ENCODE results near the gene AUTS2. TPM values are rescaled to one million over a fixed set of nuclear protein-coding genes. Genes with fewer than 3 reads are reported as not detected.

Gene AUTS2
- total and polyA plus RNA-seq, 2 of the 8 experiments (the other 6 are each of a cell fraction or from before 2014, with no cell fraction given), result 25.9 to 101 TPM

DNA sequence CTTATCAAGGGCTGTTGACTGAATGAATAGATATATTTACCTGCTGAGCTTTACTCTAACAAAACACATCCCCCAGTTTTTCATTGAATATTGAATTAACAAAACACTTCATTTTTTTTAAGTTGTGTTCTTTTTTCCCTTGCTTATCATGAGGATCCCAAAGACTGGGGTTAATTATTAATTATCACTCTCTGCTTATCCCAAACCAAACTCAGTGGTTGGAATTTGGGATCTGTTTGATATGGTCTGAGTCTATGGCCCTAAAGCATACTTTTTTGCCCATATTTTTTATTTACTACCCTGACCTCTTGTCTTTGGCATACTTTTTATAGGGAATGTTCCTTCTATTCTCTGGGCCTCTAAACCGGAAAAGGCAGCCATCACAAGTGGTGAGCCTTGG lies 836.5 kb downstream of the AUTS2 start:
- ChIA-PET POLR2A (ENCODE audit: partially characterized antibody) (no interaction called here), CTCF (ENCODE audit: partially characterized antibody) (interaction anchor here (0.6 to 1.0 kb wide), 2 partner anchors 22 to 265 kb away, joined by 3 read pairs; no protein-coding TSS in a partner anchor)
- H2AFZ ChIP-seq (ENCODE audit: low read length), result no peak overlapping the region
- no peak for FAIRE-seq
- no peak overlapping the region for H4K8ac ChIP-seq (ENCODE audit: extremely low read depth, insufficient read depth, low read length)
- no peaks in the 10 kb centered on the region for H3K79me1 ChIP-seq (ENCODE audit: low read depth, low read length)
- H2AK5ac ChIP-seq (ENCODE audit: low read depth, low read length), result no peak overlapping the region
- no peak overlapping the region for H3K9ac ChIP-seq (replicated peaks in 1 of 4; ENCODE audit: extremely low read depth in 1 of 4, low read depth in 3 of 4, low read length in 3 of 4)
- H3K4me3 ChIP-seq (ENCODE audit: extremely low read depth in 1 of 4, insufficient read depth in 2 of 4, low read depth in 3 of 4, low read length in 4 of 4), result no peak overlapping the region
- TF ChIP-seq CBX5 (IDR thresholded peaks at IDR 0.05; ENCODE audit: low read depth, low read length) (no peak), CBX8 (IDR thresholded peaks at IDR 0.05; ENCODE audit: borderline replicate concordance, low read depth, low read length) (no peak)
- H4K5ac ChIP-seq (ENCODE audit: insufficient read length, low read depth, low read length), result no peak overlapping the region
- H3K56ac ChIP-seq (replicated peaks; ENCODE audit: insufficient read length, low read depth, low read length), result no peak overlapping the region
- H3K4me2 ChIP-seq (ENCODE audit: insufficient read depth in 1 of 2, low read depth in 2 of 2, low read length in 2 of 2), result no peak overlapping the region
- no peaks in the 10 kb centered on the region for H3K27me3 ChIP-seq (replicated peaks in 1 of 4; ENCODE audit: control insufficient read depth in 3 of 4, extremely low read depth in 1 of 4, insufficient read depth in 3 of 4, low read length in 3 of 4)
- no peak overlapping the region for H3K4ac ChIP-seq (replicated peaks; ENCODE audit: insufficient read length, low read depth, low read length)
- no peak overlapping the region for H3K18ac ChIP-seq (ENCODE audit: extremely low read depth, low read length)
- H3K79me2 ChIP-seq (ENCODE audit: control insufficient read depth in 1 of 2, insufficient read depth in 2 of 2, low read length in 2 of 2), result no peaks in the 10 kb centered on the region
- no peaks in the 10 kb centered on the region for H3K23me2 ChIP-seq (ENCODE audit: low read depth, low read length)
- H2BK15ac ChIP-seq (ENCODE audit: low read length), result no peak overlapping the region
- no peak overlapping the region for H2BK12ac ChIP-seq (ENCODE audit: low read depth, low read length)
- no peak overlapping the region for H4K91ac ChIP-seq (replicated peaks; ENCODE audit: insufficient read length, low read length)
- H3K9me3 ChIP-seq (ENCODE audit: insufficient read depth in 2 of 2, low read depth in 1 of 2, low read length in 1 of 2), result no peaks in the 10 kb centered on the region
- no peak overlapping the region for H2BK5ac ChIP-seq (ENCODE audit: low read depth, low read length)
- no peaks in the 10 kb centered on the region for H3K4me1 ChIP-seq (replicated peaks in 1 of 4; ENCODE audit: control insufficient read depth in 3 of 4, insufficient read depth in 4 of 4, low read length in 3 of 4)
- DNase-seq (ENCODE audit: low read depth in 1 of 2, low spot score in 2 of 2), result no peak
- no peaks in the 10 kb centered on the region for H3K36me3 ChIP-seq (ENCODE audit: control insufficient read depth in 2 of 4, insufficient read depth in 4 of 4, low read length in 3 of 4)
- H2BK120ac ChIP-seq (replicated peaks; ENCODE audit: low read depth, low read length), result no peak overlapping the region
- H3K27ac ChIP-seq (ENCODE audit: low read depth, low read length), result no peak overlapping the region
- H2BK20ac ChIP-seq (ENCODE audit: low read length), result no peak overlapping the region
- 89% methylated on average over 1 of the region's 1 CpG; no CpG with 5 or more reads in 1 of the 2 experiments for WGBS, 2 experiments (ENCODE audit: extremely low coverage in 1 of 2, insufficient coverage in 1 of 2, insufficient read length in 1 of 2, insufficient replicate concordance in 2 of 2, low coverage in 1 of 2, low lambda C conversion rate in 2 of 2, missing lambda C conversion rate in 1 of 2)
- no peak overlapping the region for H3K14ac ChIP-seq (ENCODE audit: insufficient read length)
- H3K23ac ChIP-seq (ENCODE audit: insufficient read length), result no peak overlapping the region
- H4K20me1 ChIP-seq (replicated peaks in 1 of 2; ENCODE audit: control insufficient read depth in 1 of 2, insufficient read depth in 2 of 2, low read length in 2 of 2), result no peaks in the 10 kb centered on the region
